Spinal cord (tissue), 10 donors: ENCODE results near the gene DIP2C. TPM values are rescaled to one million over a fixed set of nuclear protein-coding genes. Genes with fewer than 3 reads are reported as not detected.

Experiments
- DNase-seq, 6 donors: peaks; one replicate each; pipeline versions ENCODE4 v3.0.0 to v3.0.0-alpha.2; 2013 to 2015; ENCODE audit warnings: low spot score in 6 of 6, low read depth in 4 of 6
- H3K27ac ChIP-seq: one replicate; pipeline ENCODE4 v1.5.1; 2013; ENCODE audit warnings: low read depth, low read length, control low read depth
- H3K27me3 ChIP-seq: one replicate; pipeline ENCODE4 v1.6.1; 2013; ENCODE audit warnings: low read length; ENCODE audit not compliant: control insufficient read depth, insufficient read depth
- H3K36me3 ChIP-seq: one replicate; pipeline ENCODE4 v1.6.1; 2013; ENCODE audit warnings: low read length; ENCODE audit not compliant: control insufficient read depth, insufficient read depth
- H3K4me1 ChIP-seq: one replicate; pipeline ENCODE4 v1.6.1; 2013; ENCODE audit warnings: low read length; ENCODE audit not compliant: control insufficient read depth, insufficient read depth
- H3K4me3 ChIP-seq: one replicate; pipeline ENCODE4 v1.5.1; 2013; ENCODE audit warnings: low read depth, low read length, control low read depth
- H3K9me3 ChIP-seq: one replicate; pipeline ENCODE4 v1.6.1; 2013; ENCODE audit warnings: low read length; ENCODE audit not compliant: control insufficient read depth, insufficient read depth
- whole genome bisulfite sequencing: methylation state at CpG from one replicate; pipeline ENCODE4 v1.1.5; 2013; ENCODE audit warnings: missing lambda C conversion rate; ENCODE audit not compliant: insufficient coverage; 5-methylcytosine and 5-hydroxymethylcytosine counted together
- polyA plus RNA-seq, 2 donors: library from polyadenylated mRNA; unstranded; fragments of 120-200 nt; gene quantifications; one replicate each; pipeline ENCODE4 v1.2.1, GENCODE V29; 2013; ENCODE audit not compliant: insufficient read length in 2 of 2
- total RNA-seq, 2 donors: library from RNA; depleted of rRNA in 1 of 2; stranded (reverse); fragments of 120-200 nt in 1 of 2; fragments of >200 nt in 1 of 2; gene quantifications; one replicate each; pipeline versions ENCODE4 v1.2.3 to v1.2.4, GENCODE V29; 2013 to 2014
- donor health status: healthy.

DIP2C gene
- total and polyA plus RNA-seq, 4 donors: 15.4 to 36.3 (median 29.3) TPM

GRCh38 chr10:282294-283139, 407.0 kb downstream of the DIP2C start:
- H3K9me3 ChIP-seq: no peaks in the 10 kb centered on the region
- peaks cover 55% of the 10 kb centered on the region for H3K36me3 ChIP-seq
- no peaks in the 10 kb centered on the region for H3K4me1 ChIP-seq
- 87% methylated on average over 7 of the region's 7 CpGs for WGBS
- no peak overlapping the region for H3K4me3 ChIP-seq
- H3K27me3 ChIP-seq: no peaks in the 10 kb centered on the region
- no peak overlapping the region for H3K27ac ChIP-seq
- no peak for DNase-seq

GRCh38 chr10:279655-280054, 409.8 kb downstream of the DIP2C start:
- H3K4me3 ChIP-seq: no peak overlapping the region
- 93% methylated on average over 8 of the region's 10 CpGs for WGBS
- H3K9me3 ChIP-seq: no peaks in the 10 kb centered on the region
- H3K27ac ChIP-seq: no peak overlapping the region
- H3K36me3 ChIP-seq: peaks cover 56% of the 10 kb centered on the region
- H3K27me3 ChIP-seq: no peaks in the 10 kb centered on the region
- no peaks in the 10 kb centered on the region for H3K4me1 ChIP-seq
- no peak for DNase-seq

GRCh38 chr10:279232-279631, 410.2 kb downstream of the DIP2C start:
- no peak overlapping the region for H3K27ac ChIP-seq
- H3K27me3 ChIP-seq: no peaks in the 10 kb centered on the region
- peaks cover 56% of the 10 kb centered on the region for H3K36me3 ChIP-seq
- H3K4me1 ChIP-seq: no peaks in the 10 kb centered on the region
- WGBS: 97% methylated on average over 9 of the region's 9 CpGs
- H3K9me3 ChIP-seq: no peaks in the 10 kb centered on the region
- DNase-seq: no peak
- H3K4me3 ChIP-seq: no peak overlapping the region

- Histone ChIP-seq H3K4me1 (no peaks in the 10 kb centered on the region), H3K27ac (no peak overlapping the region), H3K27me3 (no peaks in the 10 kb centered on the region), H3K4me3 (no peak overlapping the region), H3K9me3 (no peaks in the 10 kb centered on the region), H3K36me3 (peaks cover 56% of the 10 kb centered on the region)
- 95% methylated on average over 5 of the region's 5 CpGs for WGBS
- DNase-seq: no peak
Measured at GRCh38 chr10:278707-279106, 410.8 kb downstream of the DIP2C start.

- Histone ChIP-seq H3K4me1 (no peaks in the 10 kb centered on the region), H3K27me3 (no peaks in the 10 kb centered on the region), H3K9me3 (no peaks in the 10 kb centered on the region), H3K36me3 (peaks cover 58% of the 10 kb centered on the region), H3K4me3 (no peak overlapping the region), H3K27ac (no peak overlapping the region)
- 98% methylated on average over 19 of the region's 19 CpGs for WGBS
- no peak for DNase-seq
Measured at GRCh38 chr10:277963-278362, 411.5 kb downstream of the DIP2C start.

GRCh38 chr10:275680-276079, 413.8 kb downstream of the DIP2C start:
- 87% methylated on average over 16 of the region's 18 CpGs for WGBS
- no peaks in the 10 kb centered on the region for H3K27me3 ChIP-seq

GRCh38 chr10:274866-275265, 414.6 kb downstream of the DIP2C start:
- Histone ChIP-seq H3K36me3 (peaks cover 45% of the 10 kb centered on the region), H3K4me1 (no peaks in the 10 kb centered on the region), H3K4me3 (no peak overlapping the region)

More at GRCh38 chr10:275680-276079, 413.8 kb downstream of the DIP2C start:
- Histone ChIP-seq H3K4me3 (no peak overlapping the region), H3K36me3 (peaks cover 50% of the 10 kb centered on the region), H3K4me1 (no peaks in the 10 kb centered on the region), H3K27ac (no peak overlapping the region), H3K9me3 (no peaks in the 10 kb centered on the region)
- DNase-seq: no peak

GRCh38 chr10:273088-273487, 416.4 kb downstream of the DIP2C start:
- H3K4me1 ChIP-seq: no peaks in the 10 kb centered on the region
- peaks cover 29% of the 10 kb centered on the region for H3K36me3 ChIP-seq
- H3K9me3 ChIP-seq: no peaks in the 10 kb centered on the region
- DNase-seq: no peak
- no peaks in the 10 kb centered on the region for H3K27me3 ChIP-seq
- WGBS: 98% methylated on average over 11 of the region's 16 CpGs
- H3K27ac ChIP-seq: no peak overlapping the region
- no peak overlapping the region for H3K4me3 ChIP-seq

More at GRCh38 chr10:274866-275265, 414.6 kb downstream of the DIP2C start:
- H3K9me3 ChIP-seq: no peaks in the 10 kb centered on the region
- no peak overlapping the region for H3K27ac ChIP-seq
- WGBS: no CpG with 5 or more reads among the region's 2 CpGs
- no peaks in the 10 kb centered on the region for H3K27me3 ChIP-seq
- DNase-seq: no peak

GRCh38 chr10:271722-272121, 417.7 kb downstream of the DIP2C start:
- no peak overlapping the region for H3K4me3 ChIP-seq
- no peaks in the 10 kb centered on the region for H3K4me1 ChIP-seq
- H3K9me3 ChIP-seq: no peaks in the 10 kb centered on the region
- no peak overlapping the region for H3K27ac ChIP-seq
- no peak for DNase-seq
- H3K36me3 ChIP-seq: peaks cover 16% of the 10 kb centered on the region
- WGBS: 92% methylated on average over 1 of the region's 6 CpGs
- H3K27me3 ChIP-seq: no peaks in the 10 kb centered on the region

GRCh38 chr10:271201-271600, 418.3 kb downstream of the DIP2C start:
- Histone ChIP-seq H3K27ac (no peak overlapping the region), H3K27me3 (no peaks in the 10 kb centered on the region), H3K4me1 (no peaks in the 10 kb centered on the region), H3K36me3 (peaks cover 16% of the 10 kb centered on the region), H3K9me3 (no peaks in the 10 kb centered on the region), H3K4me3 (no peak overlapping the region)
- whole genome bisulfite sequencing: 83% methylated on average over 2 of the region's 3 CpGs
- DNase-seq: no peak
